Measurements from ENCODE around the gene ALPK1.

DNA sequence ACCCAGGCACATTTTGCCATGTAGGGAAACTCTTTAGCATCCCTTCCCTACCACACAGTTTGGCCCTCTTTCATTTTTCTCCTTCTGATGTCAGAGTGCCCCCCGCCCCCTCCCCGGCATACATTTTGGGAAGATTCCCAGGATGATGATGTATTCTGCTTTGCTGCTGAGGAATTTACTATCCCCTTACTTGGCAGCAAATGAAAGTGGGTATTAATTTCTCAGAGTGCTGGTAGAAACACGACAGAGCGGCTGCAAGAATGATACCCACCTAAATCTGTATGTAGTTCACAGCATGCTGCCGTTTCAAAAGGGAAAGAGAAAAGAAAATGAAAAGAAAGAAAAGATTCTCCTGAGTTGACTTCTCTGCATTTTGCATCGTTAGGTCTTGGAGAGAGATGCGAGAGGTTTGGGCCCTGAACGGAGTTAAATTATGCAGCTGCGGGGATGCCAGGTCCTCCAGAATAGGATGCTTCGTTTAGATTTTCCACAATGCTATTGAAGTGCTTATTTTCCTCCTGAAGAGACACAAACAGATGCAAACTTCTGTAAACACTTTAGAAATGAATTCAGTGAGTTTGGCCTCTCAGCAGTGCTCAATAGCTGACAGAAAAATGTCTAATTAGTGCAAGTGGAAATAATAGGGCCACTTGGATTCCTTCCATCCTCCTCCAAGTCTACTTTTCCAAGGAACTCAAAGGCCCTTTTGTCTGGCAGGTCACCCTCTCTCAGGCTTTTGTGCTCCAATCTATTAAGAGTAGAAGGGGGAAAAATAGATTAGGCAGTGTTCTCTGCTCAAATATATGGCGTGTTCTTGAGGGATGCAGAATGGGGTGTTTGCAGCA lies 106.2 kb downstream of the ALPK1 start:
- TF ChIP-seq, protein P1, sequence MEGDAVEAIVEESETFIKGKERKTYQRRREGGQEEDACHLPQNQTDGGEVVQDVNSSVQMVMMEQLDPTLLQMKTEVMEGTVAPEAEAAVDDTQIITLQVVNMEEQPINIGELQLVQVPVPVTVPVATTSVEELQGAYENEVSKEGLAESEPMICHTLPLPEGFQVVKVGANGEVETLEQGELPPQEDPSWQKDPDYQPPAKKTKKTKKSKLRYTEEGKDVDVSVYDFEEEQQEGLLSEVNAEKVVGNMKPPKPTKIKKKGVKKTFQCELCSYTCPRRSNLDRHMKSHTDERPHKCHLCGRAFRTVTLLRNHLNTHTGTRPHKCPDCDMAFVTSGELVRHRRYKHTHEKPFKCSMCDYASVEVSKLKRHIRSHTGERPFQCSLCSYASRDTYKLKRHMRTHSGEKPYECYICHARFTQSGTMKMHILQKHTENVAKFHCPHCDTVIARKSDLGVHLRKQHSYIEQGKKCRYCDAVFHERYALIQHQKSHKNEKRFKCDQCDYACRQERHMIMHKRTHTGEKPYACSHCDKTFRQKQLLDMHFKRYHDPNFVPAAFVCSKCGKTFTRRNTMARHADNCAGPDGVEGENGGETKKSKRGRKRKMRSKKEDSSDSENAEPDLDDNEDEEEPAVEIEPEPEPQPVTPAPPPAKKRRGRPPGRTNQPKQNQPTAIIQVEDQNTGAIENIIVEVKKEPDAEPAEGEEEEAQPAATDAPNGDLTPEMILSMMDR (IDR thresholded peaks at IDR 0.05; ENCODE audit: poor library complexity, severe bottlenecking) = no peak
- TF ChIP-seq EZH2 (IDR thresholded peaks at IDR 0.05; ENCODE audit: borderline replicate concordance, insufficient read depth, low read length, poor library complexity, severe bottlenecking) (no peak), SMC3 (conservative IDR thresholded peaks at IDR 0.05; ENCODE audit: poor library complexity) (no peak), TAF1 (IDR thresholded peaks at IDR 0.05; ENCODE audit: low read depth) (no peak), EP300 (conservative IDR thresholded peaks at IDR 0.05; ENCODE audit: poor library complexity, severe bottlenecking) (no peak), POLR2AphosphoS5 (IDR thresholded peaks at IDR 0.05) (no peak)
- TF ChIP-seq, protein P2, sequence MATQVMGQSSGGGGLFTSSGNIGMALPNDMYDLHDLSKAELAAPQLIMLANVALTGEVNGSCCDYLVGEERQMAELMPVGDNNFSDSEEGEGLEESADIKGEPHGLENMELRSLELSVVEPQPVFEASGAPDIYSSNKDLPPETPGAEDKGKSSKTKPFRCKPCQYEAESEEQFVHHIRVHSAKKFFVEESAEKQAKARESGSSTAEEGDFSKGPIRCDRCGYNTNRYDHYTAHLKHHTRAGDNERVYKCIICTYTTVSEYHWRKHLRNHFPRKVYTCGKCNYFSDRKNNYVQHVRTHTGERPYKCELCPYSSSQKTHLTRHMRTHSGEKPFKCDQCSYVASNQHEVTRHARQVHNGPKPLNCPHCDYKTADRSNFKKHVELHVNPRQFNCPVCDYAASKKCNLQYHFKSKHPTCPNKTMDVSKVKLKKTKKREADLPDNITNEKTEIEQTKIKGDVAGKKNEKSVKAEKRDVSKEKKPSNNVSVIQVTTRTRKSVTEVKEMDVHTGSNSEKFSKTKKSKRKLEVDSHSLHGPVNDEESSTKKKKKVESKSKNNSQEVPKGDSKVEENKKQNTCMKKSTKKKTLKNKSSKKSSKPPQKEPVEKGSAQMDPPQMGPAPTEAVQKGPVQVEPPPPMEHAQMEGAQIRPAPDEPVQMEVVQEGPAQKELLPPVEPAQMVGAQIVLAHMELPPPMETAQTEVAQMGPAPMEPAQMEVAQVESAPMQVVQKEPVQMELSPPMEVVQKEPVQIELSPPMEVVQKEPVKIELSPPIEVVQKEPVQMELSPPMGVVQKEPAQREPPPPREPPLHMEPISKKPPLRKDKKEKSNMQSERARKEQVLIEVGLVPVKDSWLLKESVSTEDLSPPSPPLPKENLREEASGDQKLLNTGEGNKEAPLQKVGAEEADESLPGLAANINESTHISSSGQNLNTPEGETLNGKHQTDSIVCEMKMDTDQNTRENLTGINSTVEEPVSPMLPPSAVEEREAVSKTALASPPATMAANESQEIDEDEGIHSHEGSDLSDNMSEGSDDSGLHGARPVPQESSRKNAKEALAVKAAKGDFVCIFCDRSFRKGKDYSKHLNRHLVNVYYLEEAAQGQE (IDR thresholded peaks at IDR 0.05; ENCODE audit: borderline replicate concordance) = no peak

All from neural cell (in vitro differentiated cells).